Posterior vena cava (tissue), 2 donors: Measurements from ENCODE around the gene CDK13. TPM values are rescaled to one million over a fixed set of nuclear protein-coding genes. Genes with fewer than 3 reads are reported as not detected.
A peak's percentile ranks its signal among the peaks of the same experiment; 100 is the strongest.
"Not testable (repeated sequence)": the region's sequence is repeated elsewhere in the genome, so short reads cannot be mapped to it uniquely, and the experiment has no call there.

Experiments used
- DNase-seq: peaks from one replicate; pipeline ENCODE4 v3.0.0-alpha.2; 2020; ENCODE audit warnings: low spot score
- intact Hi-C, 2 donors: fragments of 100-400 bp; cut with DNase I; formaldehyde crosslinking; loops; one replicate each; pipeline versions ENCODE4 v1.14.1 to v1.14.2; 2022 to 2023
- total RNA-seq, 2 donors: library from RNA; stranded (reverse); fragmentation: NEBNext Ultra II Directional; extraction: Animal tissue kit (Norgen Biotek cat#: 25700); gene quantifications; one replicate each; pipeline ENCODE4 v1.2.1, GENCODE V29; 2021
- donor health status: DM: yes; HTN: yes; CAD: no.
- donor health status: DM: yes; HTN: yes; CAD: no.

Gene CDK13
- total RNA-seq, 2 donors from 2014 or later: 44.9 to 45.4 TPM

DNA sequence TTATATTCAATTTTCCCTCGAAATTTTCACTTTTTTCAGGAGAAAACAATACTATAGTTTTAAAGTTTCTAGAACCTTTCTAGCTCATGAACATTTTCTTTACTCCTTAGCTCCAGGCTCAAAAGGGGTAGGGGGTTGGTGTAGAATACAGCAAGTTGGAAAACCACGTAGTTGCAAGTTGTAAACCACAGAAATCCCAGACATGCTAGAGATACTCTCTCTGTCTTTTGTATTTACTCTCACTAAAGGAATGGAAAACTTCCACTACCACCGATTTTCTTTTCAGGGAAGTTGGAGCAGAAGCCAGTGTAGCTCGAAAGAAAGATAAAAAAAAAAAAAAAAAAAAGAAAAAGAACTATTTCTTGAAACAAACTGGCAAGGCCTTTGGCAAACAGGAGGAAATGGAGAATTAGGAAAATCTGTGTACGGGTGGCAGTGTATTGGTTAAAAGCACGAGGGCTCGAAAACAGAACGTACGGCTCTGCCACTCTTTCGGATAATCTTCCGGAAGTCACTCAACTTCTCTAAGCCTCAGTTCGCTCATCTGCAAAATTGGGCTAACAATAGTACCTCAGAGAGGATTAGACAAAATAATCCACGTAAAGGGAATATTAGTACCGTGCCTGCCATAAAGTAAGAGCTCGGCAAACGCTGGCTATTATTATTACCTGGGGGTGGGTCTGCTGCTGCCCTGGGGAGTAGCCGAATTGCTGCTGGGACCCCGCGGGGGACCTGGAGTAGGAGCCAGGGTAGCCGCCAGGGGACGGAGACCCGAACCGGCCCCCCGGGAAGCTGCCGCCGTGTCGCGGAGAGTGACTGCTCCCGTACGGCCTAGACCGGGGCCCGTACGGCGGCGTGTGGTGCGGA, 183.7 kb downstream of the CDK13 start:
- no peak for DNase-seq
- intact Hi-C loops: no loop called here

DNA sequence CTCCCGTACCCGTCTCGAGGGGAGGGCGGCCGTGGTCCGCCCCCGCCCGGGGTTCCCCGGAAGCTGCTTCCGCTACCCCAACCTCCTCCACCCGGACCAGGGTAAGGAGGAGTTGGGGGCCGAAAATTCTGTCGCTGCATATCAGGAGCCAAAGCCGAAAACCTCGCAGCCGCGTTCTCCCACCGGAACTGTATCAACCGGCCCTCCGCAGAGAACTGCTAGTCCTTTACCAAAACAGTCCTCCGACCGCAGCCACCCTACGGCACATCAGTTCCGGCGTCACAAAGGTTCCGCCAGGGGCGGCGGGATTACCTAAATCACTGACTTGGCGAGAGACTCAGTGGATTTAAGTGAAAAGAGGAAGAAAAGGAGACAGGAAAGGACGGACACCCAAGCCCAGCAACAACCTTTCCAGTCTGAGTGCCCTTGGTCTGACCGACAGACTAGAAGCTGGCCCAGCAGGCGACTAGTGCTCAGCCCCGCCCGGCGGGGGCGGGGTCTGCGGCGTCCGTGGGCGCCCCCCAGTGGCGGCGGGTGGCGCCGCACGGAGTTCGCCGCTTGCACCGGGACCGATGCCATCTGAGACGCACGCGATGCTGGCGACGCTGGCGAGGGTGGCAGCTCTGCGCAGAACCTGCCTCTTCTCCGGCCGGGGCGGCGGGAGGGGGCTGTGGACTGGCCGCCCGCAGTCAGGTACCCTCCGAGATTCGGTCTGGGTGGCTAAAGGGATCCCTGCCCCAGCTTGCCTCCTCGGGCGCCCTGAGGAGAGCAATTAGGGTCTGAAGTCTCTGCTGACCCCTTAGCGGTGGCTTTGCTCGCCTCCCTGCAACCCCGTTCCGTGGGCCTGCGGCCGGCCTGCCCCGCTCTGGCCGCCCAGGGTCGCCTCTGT, 184.6 kb downstream of the CDK13 start, which contains the start of the genes MPLKIP and SUGCT:
MPLKIP (minus strand) TSS at position 195 of the 889 bp plus-strand sequence; CDS start at position 140, 55 bp downstream.
SUGCT (plus strand) TSS at position 578 of the 889 bp plus-strand sequence.
- peak; percentile 93 for DNase-seq
- intact Hi-C loops: no loop called here

DNA sequence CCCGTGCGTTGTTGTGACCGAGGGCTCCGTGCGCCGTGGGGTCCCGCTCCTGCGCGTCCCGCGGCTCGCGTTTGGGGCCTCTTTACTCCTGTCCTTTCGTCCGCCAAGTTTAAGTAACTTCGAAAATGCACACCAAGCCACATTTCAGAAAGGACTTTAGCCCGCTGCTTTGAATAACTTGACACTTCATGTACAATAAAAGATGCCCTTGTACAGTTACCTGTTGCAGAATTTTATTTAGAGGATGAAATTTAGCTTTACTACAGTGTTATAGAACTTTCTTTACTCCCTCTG, 185.2 kb downstream of the CDK13 start:
- no peak for DNase-seq
- intact Hi-C loops: no loop called here

DNA sequence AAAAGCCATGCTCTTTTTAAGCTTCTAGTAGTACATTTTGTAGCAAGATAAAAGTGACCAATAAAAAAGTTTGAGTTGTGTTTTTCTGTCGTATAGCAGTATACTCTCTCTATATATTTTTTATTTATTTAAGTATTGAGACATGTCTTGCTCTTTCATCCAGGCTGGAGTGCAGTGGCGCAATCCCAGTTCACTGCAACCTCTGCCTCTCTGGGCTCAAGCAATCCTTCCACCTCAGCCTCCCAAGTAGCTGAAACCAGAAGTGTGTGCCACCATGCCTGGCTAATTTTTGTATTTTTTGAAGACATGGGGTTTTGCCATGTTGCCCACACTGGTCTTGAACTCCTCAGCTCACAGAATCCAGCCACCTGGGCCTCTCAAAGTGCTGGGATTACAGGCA, 187.5 kb downstream of the CDK13 start:
- DNase-seq: no peak
- intact Hi-C loops: no loop called here

DNA sequence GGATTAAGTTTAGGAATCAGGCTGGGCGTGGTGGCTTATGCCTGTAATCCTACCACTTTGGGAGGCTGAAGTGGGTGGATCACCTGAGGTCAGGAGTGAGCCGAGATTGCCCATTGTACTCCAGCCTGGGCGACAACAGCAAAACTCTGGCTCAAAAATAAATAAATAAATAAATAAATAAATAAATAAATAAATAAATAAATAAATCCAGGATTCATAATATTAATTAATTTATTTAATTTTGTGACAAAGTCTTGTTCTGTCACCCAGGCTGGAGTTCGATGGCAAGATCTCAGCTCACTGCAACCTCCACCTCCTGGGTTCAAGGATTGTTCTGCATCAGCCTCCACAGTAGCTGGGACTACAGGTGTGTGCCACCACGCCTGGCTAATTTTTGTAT, 188.9 kb downstream of the CDK13 start:
- no peak for DNase-seq
- intact Hi-C loops: no loop called here

DNA sequence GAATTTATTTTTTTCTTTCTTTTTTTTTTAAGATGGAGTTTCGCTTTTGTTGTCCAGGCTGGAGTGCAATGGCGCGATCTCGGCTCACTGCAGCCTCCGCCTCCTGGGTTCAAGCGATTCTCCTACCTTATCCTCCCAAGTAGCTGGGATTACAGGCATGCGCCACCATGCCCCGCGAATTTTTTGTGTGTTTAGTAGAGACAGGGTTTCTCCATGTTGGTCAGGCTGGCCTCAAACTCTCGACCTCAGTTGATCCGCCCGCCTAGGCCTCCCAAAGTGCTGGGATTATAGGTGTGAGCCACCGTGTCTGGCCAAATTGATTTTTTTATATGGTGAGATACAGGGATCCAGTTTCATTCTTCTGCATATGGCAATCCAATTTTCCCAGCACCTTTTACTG, 189.8 kb downstream of the CDK13 start:
- DNase-seq, intact Hi-C loops: not testable (repeated sequence)

DNA sequence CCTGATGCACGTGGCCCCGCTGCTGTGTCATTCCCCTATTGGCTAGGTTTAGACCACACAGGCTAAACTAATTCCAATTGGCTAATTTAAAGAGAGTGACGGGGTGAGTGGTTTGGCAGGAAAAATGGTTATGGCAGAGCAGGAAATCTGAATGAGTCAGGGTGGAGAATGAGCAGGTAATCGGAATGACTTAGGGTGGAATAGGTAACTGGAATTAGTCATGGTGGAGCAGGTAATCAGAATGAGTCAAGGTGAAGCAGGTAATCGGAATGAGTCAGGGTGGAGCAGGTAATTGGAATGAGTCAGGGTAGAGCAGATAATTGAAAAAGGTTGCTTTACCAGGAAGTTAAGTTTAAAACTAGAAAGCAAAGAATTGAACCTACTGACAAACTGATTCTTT, 191.9 kb downstream of the CDK13 start:
- DNase-seq, intact Hi-C loops: not testable (repeated sequence)

DNA sequence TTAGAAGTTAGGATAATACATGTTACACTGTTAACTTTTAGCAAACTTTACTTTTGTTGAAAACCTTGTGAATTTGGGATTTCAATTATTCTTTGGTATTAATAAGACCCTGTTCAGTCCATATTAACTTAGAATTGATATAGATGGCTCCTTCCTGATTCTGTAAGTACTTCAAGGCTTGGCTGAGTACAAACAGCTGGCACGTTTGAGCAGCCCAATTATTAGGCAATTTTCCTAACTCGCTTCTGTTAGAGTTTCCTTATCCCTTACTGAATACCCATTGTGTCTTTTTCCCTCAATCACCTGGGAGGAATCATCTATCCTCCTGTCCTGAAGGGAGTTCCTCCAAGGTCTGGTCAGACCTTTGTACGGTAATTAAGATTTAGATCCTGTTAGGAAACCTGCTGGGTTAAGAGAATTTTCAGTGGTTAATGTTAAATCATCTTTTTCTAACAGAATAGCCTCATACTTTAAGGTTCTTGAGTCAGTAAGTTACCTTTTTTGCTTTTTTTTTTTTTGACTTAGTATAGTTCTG, 195.6 kb downstream of the CDK13 start:
- DNase-seq, intact Hi-C loops: not testable (repeated sequence)

DNA sequence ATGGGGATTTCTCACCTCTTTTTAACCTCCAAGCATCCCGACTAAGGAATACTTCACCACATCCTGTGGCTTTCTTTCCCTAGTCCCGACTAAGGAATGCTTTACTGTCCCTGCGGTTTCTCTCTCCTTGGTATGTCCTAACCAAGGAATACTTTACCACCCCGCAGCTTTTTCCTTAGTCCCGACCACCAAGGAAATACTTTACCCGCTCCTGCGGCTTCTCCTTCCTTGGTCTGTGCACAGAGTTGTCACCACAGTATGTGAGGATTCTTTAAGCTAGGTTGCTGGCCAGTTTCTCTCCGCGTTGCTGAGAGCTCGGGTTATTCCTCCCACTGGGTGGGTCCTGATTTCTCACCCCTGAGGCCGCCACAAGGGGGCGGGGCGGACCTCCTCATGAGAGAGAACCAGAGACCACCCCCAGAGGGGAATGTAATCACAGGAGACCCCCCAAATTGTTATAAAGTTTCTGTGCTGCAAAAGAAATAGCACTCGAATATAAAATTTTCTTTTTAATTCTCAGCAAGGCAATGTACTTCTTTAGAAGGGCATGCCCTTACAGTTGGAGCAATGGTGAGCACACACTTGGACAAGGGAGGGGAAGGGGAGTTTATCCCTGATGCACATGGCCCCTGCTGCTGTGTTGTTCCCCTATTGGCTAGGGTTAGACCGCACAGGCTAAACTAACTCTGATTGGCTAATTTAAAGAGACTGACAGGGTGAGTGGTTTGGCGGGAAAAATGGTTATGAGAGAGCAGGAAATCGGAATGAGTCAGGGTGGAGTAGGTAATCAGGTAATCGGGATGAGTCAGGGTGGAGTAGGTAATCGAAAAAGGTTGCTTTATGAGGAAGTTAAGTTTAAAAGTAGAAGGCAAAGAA, 197.6 kb downstream of the CDK13 start:
- no peak for DNase-seq
- intact Hi-C loops: no loop called here

DNA sequence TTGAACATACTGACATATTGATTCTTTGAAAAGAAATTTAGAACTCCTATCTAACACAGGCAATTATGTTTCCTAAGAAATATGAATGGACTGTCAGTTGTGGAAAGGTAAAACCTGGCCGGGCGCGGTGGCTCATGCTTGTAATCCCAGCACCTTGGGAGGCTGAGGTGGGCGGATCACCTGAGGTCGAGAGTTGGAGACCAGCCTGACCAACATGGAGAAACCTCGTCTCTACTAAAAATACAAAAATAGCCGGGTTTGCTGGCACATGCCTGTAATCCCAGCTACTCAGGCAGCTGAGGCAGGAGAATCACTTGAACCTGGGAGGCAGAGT, 198.2 kb downstream of the CDK13 start:
- peak; percentile 57 for DNase-seq
- intact Hi-C loops: not testable (repeated sequence)

DNA sequence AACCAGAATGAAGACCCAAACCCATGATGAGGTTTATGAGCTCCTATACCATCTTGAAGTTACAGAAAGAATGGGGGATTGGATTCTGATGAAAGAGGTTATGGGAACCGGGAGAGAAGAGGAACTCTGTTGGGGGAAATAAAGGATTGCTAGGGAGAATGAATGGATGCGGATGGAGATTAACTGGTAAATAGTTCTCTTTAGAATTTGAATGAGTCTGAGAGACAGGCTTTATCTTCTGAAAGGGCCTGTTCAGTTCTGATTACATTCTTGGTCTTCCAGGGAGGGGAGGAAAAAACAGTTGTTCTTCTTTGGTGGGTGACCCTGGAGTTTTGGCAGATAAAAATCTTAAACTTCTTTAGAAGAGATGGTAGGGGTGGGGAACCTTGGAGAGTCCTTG, 198.6 kb downstream of the CDK13 start:
- intact Hi-C loops: no loop called here
- no peak for DNase-seq

Other genes with a start within 250 kb of the CDK13 start
- gene MPLKIP, start 184.4 kb downstream of the CDK13 start, total RNA-seq: 10 to 100 TPM; 19.3 to 20.4 TPM
- 10 to 100 TPM; 15.8 to 16.2 TPM for gene SUGCT, start 184.7 kb downstream of the CDK13 start, total RNA-seq